ENCODE measurements around the gene CNTLN. TPM values are rescaled to one million over a fixed set of nuclear protein-coding genes. Genes with fewer than 3 reads are reported as not detected.

Gene CNTLN
- total RNA-seq, 1 experiment from 2014 or later, result 7.8 TPM

- no peak for TF ChIP-seq CTCF (IDR thresholded peaks at IDR 0.05; ENCODE audit: insufficient read depth in 1 of 2, low read depth in 1 of 2, low read length in 1 of 2, severe bottlenecking in 1 of 2, unreplicated experiment in 1 of 2)
- no peak overlapping the region for H3K4me3 ChIP-seq (ENCODE audit: low read depth, low read length)
- H3K27ac Mint-ChIP-seq (ENCODE audit: unreplicated experiment), result no peak overlapping the region
- ChIA-PET POLR2A (no interaction called here), CTCF (no interaction called here)
- no peak for DNase-seq
- no peaks in the 10 kb centered on the region for H3K36me3 Mint-ChIP-seq (ENCODE audit: insufficient read depth, unreplicated experiment)
- no peaks in the 10 kb centered on the region for H3K27me3 Mint-ChIP-seq (ENCODE audit: insufficient read depth, unreplicated experiment)
- H3K4me3 Mint-ChIP-seq (ENCODE audit: unreplicated experiment), result no peak overlapping the region
- H3K36me3 ChIP-seq (ENCODE audit: control insufficient read depth, insufficient read depth, low read length), result no peaks in the 10 kb centered on the region
- no peaks in the 10 kb centered on the region for H3K27me3 ChIP-seq (replicated peaks; ENCODE audit: control insufficient read depth, insufficient read depth, low read length)
- intact Hi-C loops (cut with micrococcal nuclease; ENCODE audit: unreplicated experiment), result no loop called here
- BruUV-seq (replicated peaks), result no TSS peak
- H3K4me1 Mint-ChIP-seq (ENCODE audit: low read depth, unreplicated experiment), result no peaks in the 10 kb centered on the region
- H3K9me3 ChIP-seq, result no peaks in the 10 kb centered on the region
- no peaks in the 10 kb centered on the region for H3K9me3 Mint-ChIP-seq (ENCODE audit: unreplicated experiment)
- no peaks in the 10 kb centered on the region for H3K4me1 ChIP-seq
Observed at GRCh38 chr9:17332115-17332514, 197.3 kb downstream of the CNTLN start.

GRCh38 chr9:17339156-17339555 lies 204.3 kb downstream of the CNTLN start:
- Mint-ChIP-seq H3K27ac (ENCODE audit: unreplicated experiment) (no peak overlapping the region), H3K9me3 (ENCODE audit: unreplicated experiment) (no peaks in the 10 kb centered on the region), H3K4me3 (ENCODE audit: unreplicated experiment) (no peak overlapping the region), H3K4me1 (ENCODE audit: low read depth, unreplicated experiment) (no peaks in the 10 kb centered on the region), H3K27me3 (ENCODE audit: insufficient read depth, unreplicated experiment) (no peaks in the 10 kb centered on the region), H3K36me3 (ENCODE audit: insufficient read depth, unreplicated experiment) (peaks cover 5% of the 10 kb centered on the region)
- intact Hi-C loops (cut with micrococcal nuclease; ENCODE audit: unreplicated experiment), result no loop called here
- POLR2A ChIA-PET, result no interaction called here
- Histone ChIP-seq H3K4me1 (no peaks in the 10 kb centered on the region), H3K36me3 (ENCODE audit: control insufficient read depth, insufficient read depth, low read length) (no peaks in the 10 kb centered on the region), H3K4me3 (ENCODE audit: low read depth, low read length) (no peak overlapping the region), H3K27me3 (replicated peaks; ENCODE audit: control insufficient read depth, insufficient read depth, low read length) (no peaks in the 10 kb centered on the region), H3K9me3 (no peaks in the 10 kb centered on the region)
- BruUV-seq (replicated peaks), result no TSS peak
- DNase-seq, result no peak
- CTCF ChIA-PET, result no interaction called here
- no peak for TF ChIP-seq CTCF (IDR thresholded peaks at IDR 0.05; ENCODE audit: insufficient read depth in 1 of 2, low read depth in 1 of 2, low read length in 1 of 2, severe bottlenecking in 1 of 2, unreplicated experiment in 1 of 2)

- Mint-ChIP-seq H3K27me3 (ENCODE audit: insufficient read depth, unreplicated experiment) (no peaks in the 10 kb centered on the region), H3K4me1 (ENCODE audit: low read depth, unreplicated experiment) (no peaks in the 10 kb centered on the region), H3K27ac (ENCODE audit: unreplicated experiment) (no peak overlapping the region), H3K4me3 (ENCODE audit: unreplicated experiment) (no peak overlapping the region), H3K36me3 (ENCODE audit: insufficient read depth, unreplicated experiment) (peaks cover 5% of the 10 kb centered on the region), H3K9me3 (ENCODE audit: unreplicated experiment) (no peaks in the 10 kb centered on the region)
- ChIA-PET POLR2A (no interaction called here), CTCF (no interaction called here)
- intact Hi-C loops (cut with micrococcal nuclease; ENCODE audit: unreplicated experiment), result no loop called here
- TF ChIP-seq CTCF (IDR thresholded peaks at IDR 0.05; ENCODE audit: insufficient read depth in 1 of 2, low read depth in 1 of 2, low read length in 1 of 2, severe bottlenecking in 1 of 2, unreplicated experiment in 1 of 2), result no peak
- Histone ChIP-seq H3K9me3 (no peaks in the 10 kb centered on the region), H3K4me3 (ENCODE audit: low read depth, low read length) (no peak overlapping the region), H3K36me3 (ENCODE audit: control insufficient read depth, insufficient read depth, low read length) (no peaks in the 10 kb centered on the region), H3K4me1 (no peaks in the 10 kb centered on the region), H3K27me3 (replicated peaks; ENCODE audit: control insufficient read depth, insufficient read depth, low read length) (no peaks in the 10 kb centered on the region)
- BruUV-seq (replicated peaks), result no TSS peak
- DNase-seq, result no peak
Observed at GRCh38 chr9:17342696-17343095, 207.9 kb downstream of the CNTLN start.
